Neural progenitor cell (in vitro differentiated cells): ENCODE data around the gene CD300A. TPM values are rescaled to one million over a fixed set of nuclear protein-coding genes. Genes with fewer than 3 reads are reported as not detected.

Source experiments
- DNase-seq: peaks from one replicate; pipeline ENCODE4 v3.0.0-alpha.2; 2016; ENCODE audit warnings: low spot score
- H2AFZ ChIP-seq: fragments of 200-600 bp; sonication (generic); replicated peaks from 2 replicates; pipeline ENCODE4 v1.6.1; 2016; ENCODE audit warnings: antibody characterized with exemption
- H3F3A ChIP-seq: fragments of 200-600 bp; sonication (generic); 2 replicates; pipeline ENCODE4 v1.6.1; 2016; ENCODE audit warnings: antibody characterized with exemption, low read depth
- H3K27ac ChIP-seq: fragments of 200-600 bp; sonication (generic); 2 replicates; pipeline ENCODE4 v1.5.1; 2016; ENCODE audit warnings: mild to moderate bottlenecking
- H3K27me3 ChIP-seq: fragments of 200-600 bp; sonication (generic); 2 replicates; pipeline ENCODE4 v1.6.1; 2016; ENCODE audit warnings: mild to moderate bottlenecking, moderate library complexity
- H3K36me3 ChIP-seq: fragments of 200-600 bp; sonication (generic); 2 replicates; pipeline ENCODE4 v1.5.1; 2016
- H3K4me1 ChIP-seq: fragments of 200-600 bp; sonication (generic); 2 replicates; pipeline ENCODE4 v1.6.1; 2016; ENCODE audit warnings: mixed run types
- H3K4me2 ChIP-seq: fragments of 200-600 bp; sonication (generic); 2 replicates; pipeline ENCODE4 v1.6.1; 2016
- H3K4me3 ChIP-seq: fragments of 200-600 bp; sonication (generic); 2 replicates; pipeline ENCODE4 v1.5.1; 2016
- H3K79me2 ChIP-seq: fragments of 200-600 bp; sonication (generic); 2 replicates; pipeline ENCODE4 v1.6.1; 2016; ENCODE audit warnings: low read depth
- H3K9ac ChIP-seq: fragments of 200-600 bp; sonication (generic); 2 replicates; pipeline ENCODE4 v1.6.1; 2016
- H3K9me3 ChIP-seq: fragments of 200-600 bp; sonication (generic); 2 replicates; pipeline ENCODE4 v1.5.1; 2016; ENCODE audit warnings: low read depth
- H4K20me1 ChIP-seq: fragments of 200-600 bp; sonication (generic); 2 replicates; pipeline ENCODE4 v1.6.1; 2016; ENCODE audit warnings: low read depth
- H3K27ac Mint-ChIP-seq: 3 replicates; pipeline ENCODE4 v1.8.0; 2021; ENCODE audit warnings: mixed read lengths
- H3K27me3 Mint-ChIP-seq: 2 replicates; pipeline ENCODE4 v1.8.0; 2022; ENCODE audit warnings: low read depth, mild to moderate bottlenecking, inconsistent platforms, moderate library complexity, mixed read lengths; ENCODE audit not compliant: insufficient read depth
- H3K36me3 Mint-ChIP-seq: 3 replicates; pipeline ENCODE4 v1.8.0; 2021; ENCODE audit warnings: mixed read lengths
- H3K4me1 Mint-ChIP-seq: 3 replicates; pipeline ENCODE4 v1.8.0; 2021; ENCODE audit warnings: mixed read lengths
- H3K4me3 Mint-ChIP-seq: 3 replicates; pipeline ENCODE4 v1.8.0; 2021; ENCODE audit warnings: mild to moderate bottlenecking, moderate library complexity, mixed read lengths
- H3K9me3 Mint-ChIP-seq: 3 replicates; pipeline ENCODE4 v1.8.0; 2020; ENCODE audit warnings: mixed read lengths
- EZH2 ChIP-seq: fragments of 200-600 bp; sonication (generic); IDR thresholded peaks from 2 replicates; pipeline ENCODE4 v1.6.1; 2017; ENCODE audit warnings: antibody characterized with exemption, mild to moderate bottlenecking, moderate library complexity
- EZH2phosphoT487 ChIP-seq: fragments of 200-600 bp; sonication (generic); IDR thresholded peaks from 2 replicates; pipeline ENCODE4 v1.6.1; 2017; ENCODE audit warnings: antibody characterized with exemption
- total RNA-seq: library from RNA; depleted of rRNA; stranded (reverse); fragments of >200 nt; gene quantifications from 2 replicates; pipeline ENCODE4 v1.2.3, GENCODE V29; 2015; ENCODE audit warnings: low replicate concordance
- TF ChIP-seq, protein P1 (sequence below): fragments of 200-600 bp; sonication (generic); IDR thresholded peaks from 2 replicates; pipeline ENCODE4 v1.5.1; 2017; ENCODE audit warnings: antibody characterized with exemption, mild to moderate bottlenecking

The CD300A gene
- total RNA-seq, 1 donor from 2014 or later, result not detected

DNA sequence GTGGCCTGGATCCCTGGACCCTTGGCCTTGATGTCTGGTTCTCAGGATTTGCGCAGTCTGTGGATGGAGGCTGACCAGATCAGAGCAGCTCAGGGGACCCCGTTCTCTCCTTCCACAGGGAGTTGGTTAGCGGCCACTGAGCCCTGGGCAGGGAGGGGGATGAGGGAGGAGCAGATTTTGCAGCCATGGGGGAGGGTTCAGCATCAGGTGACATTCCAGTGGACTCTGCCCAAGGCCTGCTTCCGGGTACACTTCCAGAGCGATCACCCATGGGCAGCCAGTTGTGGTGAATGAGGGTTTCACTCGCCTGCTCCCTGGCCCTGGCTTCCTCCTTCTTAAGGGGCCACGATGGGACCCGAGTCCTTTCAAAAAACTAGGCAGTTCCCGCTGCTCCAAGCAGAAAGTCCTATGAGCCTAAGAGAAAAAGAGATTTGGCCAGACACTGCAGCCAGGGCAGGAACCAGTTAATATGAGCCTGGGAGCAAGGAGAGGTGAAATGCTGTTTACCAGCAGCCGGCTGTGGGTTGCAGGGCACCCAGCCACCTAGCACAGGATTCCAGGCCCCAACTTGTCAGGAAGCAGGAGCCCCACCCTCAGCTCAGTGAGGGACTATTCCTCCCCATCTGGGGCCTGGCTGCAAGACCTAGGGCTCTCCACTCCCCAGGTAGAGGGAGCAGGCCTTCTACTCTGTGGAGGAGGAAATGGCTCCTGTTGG, 39.2 kb upstream of the CD300A start:
- Histone ChIP-seq H3K27me3 (peaks cover 15% of the 10 kb centered on the region), H2AFZ (peak overlapping the region; percentile 20), H3K4me3 (no peak overlapping the region), H3K27ac (no peak overlapping the region), H3K9me3 (no peaks in the 10 kb centered on the region), H3F3A (peaks cover 19% of the 10 kb centered on the region), H3K79me2 (no peaks in the 10 kb centered on the region), H3K4me2 (peak overlapping the region; percentile 28), H3K9ac (no peak overlapping the region), H4K20me1 (no peaks in the 10 kb centered on the region), H3K4me1 (peaks cover 29% of the 10 kb centered on the region), H3K36me3 (no peaks in the 10 kb centered on the region)
- DNase-seq, result peak; percentile 51
- H3K27ac Mint-ChIP-seq, result no peak overlapping the region
- H3K36me3 Mint-ChIP-seq, result no peaks in the 10 kb centered on the region
- H3K4me1 Mint-ChIP-seq, result peaks cover 27% of the 10 kb centered on the region
- TF ChIP-seq, protein P1, sequence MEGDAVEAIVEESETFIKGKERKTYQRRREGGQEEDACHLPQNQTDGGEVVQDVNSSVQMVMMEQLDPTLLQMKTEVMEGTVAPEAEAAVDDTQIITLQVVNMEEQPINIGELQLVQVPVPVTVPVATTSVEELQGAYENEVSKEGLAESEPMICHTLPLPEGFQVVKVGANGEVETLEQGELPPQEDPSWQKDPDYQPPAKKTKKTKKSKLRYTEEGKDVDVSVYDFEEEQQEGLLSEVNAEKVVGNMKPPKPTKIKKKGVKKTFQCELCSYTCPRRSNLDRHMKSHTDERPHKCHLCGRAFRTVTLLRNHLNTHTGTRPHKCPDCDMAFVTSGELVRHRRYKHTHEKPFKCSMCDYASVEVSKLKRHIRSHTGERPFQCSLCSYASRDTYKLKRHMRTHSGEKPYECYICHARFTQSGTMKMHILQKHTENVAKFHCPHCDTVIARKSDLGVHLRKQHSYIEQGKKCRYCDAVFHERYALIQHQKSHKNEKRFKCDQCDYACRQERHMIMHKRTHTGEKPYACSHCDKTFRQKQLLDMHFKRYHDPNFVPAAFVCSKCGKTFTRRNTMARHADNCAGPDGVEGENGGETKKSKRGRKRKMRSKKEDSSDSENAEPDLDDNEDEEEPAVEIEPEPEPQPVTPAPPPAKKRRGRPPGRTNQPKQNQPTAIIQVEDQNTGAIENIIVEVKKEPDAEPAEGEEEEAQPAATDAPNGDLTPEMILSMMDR, result no peak
- TF ChIP-seq EZH2, result no peak
- TF ChIP-seq EZH2phosphoT487, result no peak
- H3K9me3 Mint-ChIP-seq, result no peaks in the 10 kb centered on the region
- H3K27me3 Mint-ChIP-seq, result peaks cover 35% of the 10 kb centered on the region
- H3K4me3 Mint-ChIP-seq, result no peak overlapping the region

DNA sequence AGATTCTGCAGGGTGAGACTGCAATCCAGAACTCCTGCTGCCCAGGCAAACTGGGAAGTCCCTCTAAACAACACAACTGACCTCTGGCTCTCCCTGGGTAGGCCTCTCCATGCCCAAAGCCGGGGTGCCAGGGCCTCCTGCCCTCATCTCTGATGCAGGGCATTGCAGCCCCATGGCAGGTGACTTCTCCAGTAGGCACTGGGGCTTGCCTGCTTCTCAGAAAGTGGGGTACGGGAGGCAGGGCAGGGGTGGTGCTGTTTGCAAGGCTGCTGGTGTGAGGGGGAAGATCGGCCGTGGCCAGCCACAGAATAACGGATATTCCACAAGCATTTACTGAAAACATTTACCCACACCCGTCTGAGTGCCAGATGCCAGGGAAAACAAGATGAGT, 38.7 kb upstream of the CD300A start:
- DNase-seq, result no peak
- peak overlapping the region; percentile 28 for H3K4me2 ChIP-seq
- H3K36me3 Mint-ChIP-seq, result no peaks in the 10 kb centered on the region

DNA sequence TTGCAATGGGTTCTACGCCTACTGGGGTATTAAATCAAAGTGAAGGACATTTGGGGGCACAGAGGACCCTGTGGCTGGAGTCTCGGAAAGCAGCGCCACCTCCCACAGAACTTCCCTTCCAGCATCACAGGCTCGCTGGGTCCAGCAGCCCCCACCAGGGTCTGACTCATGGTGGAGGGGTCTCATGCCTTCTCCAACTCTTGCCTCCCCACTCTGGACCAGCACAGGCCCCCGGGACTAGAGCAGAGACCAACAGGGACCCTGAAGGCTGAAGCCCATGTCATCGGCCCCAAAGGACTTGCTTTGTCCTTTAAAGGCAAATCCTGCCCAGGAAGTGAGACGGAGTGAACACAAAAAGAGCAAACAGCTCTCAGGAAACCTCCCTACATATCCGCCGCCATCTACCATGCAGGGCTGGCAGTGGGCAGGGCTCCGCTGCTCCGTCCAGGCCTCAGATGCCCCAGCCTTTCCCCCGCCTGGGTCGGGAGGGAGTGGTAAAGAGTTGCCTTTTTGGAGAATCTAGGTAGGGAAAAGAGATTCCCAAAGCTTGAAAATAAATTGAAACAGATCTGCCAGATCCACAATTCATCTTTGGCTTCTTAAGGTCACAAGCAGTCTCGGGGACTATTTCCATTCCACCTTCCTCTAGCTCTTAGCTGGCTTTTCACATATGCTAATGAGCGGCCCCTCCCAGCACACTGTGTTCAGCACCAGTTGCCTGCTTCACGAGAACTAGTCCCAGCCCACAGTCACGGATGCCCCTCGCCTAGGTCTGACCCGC, 36.6 kb upstream of the CD300A start:
- DNase-seq, result peak; percentile 49
- Histone ChIP-seq H3K9me3 (no peaks in the 10 kb centered on the region), H3K27me3 (peaks cover 22% of the 10 kb centered on the region), H3K36me3 (no peaks in the 10 kb centered on the region), H3K4me3 (peak overlapping the region; percentile 69), H3K4me1 (peaks cover 35% of the 10 kb centered on the region), H3F3A (peaks cover 19% of the 10 kb centered on the region), H3K9ac (no peak overlapping the region), H2AFZ (peak overlapping the region; percentile 66), H3K27ac (no peak overlapping the region), H3K79me2 (peaks cover 11% of the 10 kb centered on the region), H4K20me1 (peaks cover 8% of the 10 kb centered on the region), H3K4me2 (peak overlapping the region; percentile 93)
- H3K36me3 Mint-ChIP-seq, result no peaks in the 10 kb centered on the region
- H3K9me3 Mint-ChIP-seq, result no peaks in the 10 kb centered on the region
- peak overlapping the region; percentile 85 for H3K4me3 Mint-ChIP-seq
- peaks cover 38% of the 10 kb centered on the region for H3K27me3 Mint-ChIP-seq
- TF ChIP-seq, protein P1, result no peak
- TF ChIP-seq EZH2 (no peak), EZH2phosphoT487 (no peak)
- no peak overlapping the region for H3K27ac Mint-ChIP-seq
- H3K4me1 Mint-ChIP-seq, result peaks cover 37% of the 10 kb centered on the region

More for the DNA sequence above, 38.7 kb upstream of the CD300A start:
- no peak overlapping the region for H3K9ac ChIP-seq
- H3K79me2 ChIP-seq, result peaks cover 1% of the 10 kb centered on the region
- no peak overlapping the region for H3K27ac Mint-ChIP-seq
- H3K4me1 Mint-ChIP-seq, result peaks cover 27% of the 10 kb centered on the region
- no peak overlapping the region for H2AFZ ChIP-seq
- peak overlapping the region; percentile 7 for H3K4me3 Mint-ChIP-seq
- no peak overlapping the region for H3K4me3 ChIP-seq
- no peaks in the 10 kb centered on the region for H3K36me3 ChIP-seq
- H3K4me1 ChIP-seq, result peaks cover 29% of the 10 kb centered on the region
- TF ChIP-seq EZH2 (no peak), EZH2phosphoT487 (no peak)
- TF ChIP-seq, protein P1, result no peak
- peaks cover 35% of the 10 kb centered on the region for H3K27me3 Mint-ChIP-seq
- no peaks in the 10 kb centered on the region for H4K20me1 ChIP-seq
- H3K9me3 Mint-ChIP-seq, result no peaks in the 10 kb centered on the region
- no peak overlapping the region for H3K27ac ChIP-seq
- H3K27me3 ChIP-seq, result peaks cover 18% of the 10 kb centered on the region
- peaks cover 19% of the 10 kb centered on the region for H3F3A ChIP-seq
- H3K9me3 ChIP-seq, result no peaks in the 10 kb centered on the region
